ENCODE measurements around the gene ATP2B2.

The ATP2B2 gene

GRCh38 chr3:10381336-10381735 lies 124.0 kb downstream of the ATP2B2 start:
- no peak for DNase-seq (ENCODE audit: low read depth)
- in situ Hi-C loops (cut with HindIII; ENCODE audit: low sequenced_read_pairs): no loop called here
- no peak for TF ChIP-seq CTCF (IDR thresholded peaks at IDR 0.05; ENCODE audit: low read depth, low read length, missing control alignments)
- no peak overlapping the region for H3K4me3 ChIP-seq (ENCODE audit: low read depth, low read length)

GRCh38 chr3:10380906-10381305 lies 124.5 kb downstream of the ATP2B2 start:
- no peak for TF ChIP-seq CTCF (IDR thresholded peaks at IDR 0.05; ENCODE audit: low read depth, low read length, missing control alignments)
- in situ Hi-C loops (cut with HindIII; ENCODE audit: low sequenced_read_pairs): no loop called here
- no peak for DNase-seq (ENCODE audit: low read depth)
- no peak overlapping the region for H3K4me3 ChIP-seq (ENCODE audit: low read depth, low read length)

- no peak overlapping the region for H3K4me3 ChIP-seq (ENCODE audit: low read depth, low read length)
- DNase-seq (ENCODE audit: low read depth): no peak
- in situ Hi-C loops (cut with HindIII; ENCODE audit: low sequenced_read_pairs): no loop called here
- TF ChIP-seq CTCF (IDR thresholded peaks at IDR 0.05; ENCODE audit: low read depth, low read length, missing control alignments): no peak
Observed at GRCh38 chr3:10379961-10380360, 125.4 kb downstream of the ATP2B2 start.

- in situ Hi-C loops (cut with HindIII; ENCODE audit: low sequenced_read_pairs): no loop called here
- no peak for TF ChIP-seq CTCF (IDR thresholded peaks at IDR 0.05; ENCODE audit: low read depth, low read length, missing control alignments)
Observed at GRCh38 chr3:10379161-10379560, 126.2 kb downstream of the ATP2B2 start.

GRCh38 chr3:10378742-10379141 lies 126.6 kb downstream of the ATP2B2 start:
- DNase-seq (ENCODE audit: low read depth): no peak

More at GRCh38 chr3:10379161-10379560, 126.2 kb downstream of the ATP2B2 start:
- H3K4me3 ChIP-seq (ENCODE audit: low read depth, low read length): no peak overlapping the region
- DNase-seq (ENCODE audit: low read depth): no peak

GRCh38 chr3:10378246-10378645 lies 127.1 kb downstream of the ATP2B2 start:
- no peak for DNase-seq (ENCODE audit: low read depth)
- H3K4me3 ChIP-seq (ENCODE audit: low read depth, low read length): no peak overlapping the region
- in situ Hi-C loops (cut with HindIII; ENCODE audit: low sequenced_read_pairs): no loop called here
- no peak for TF ChIP-seq CTCF (IDR thresholded peaks at IDR 0.05; ENCODE audit: low read depth, low read length, missing control alignments)

More at GRCh38 chr3:10378742-10379141, 126.6 kb downstream of the ATP2B2 start:
- TF ChIP-seq CTCF (IDR thresholded peaks at IDR 0.05; ENCODE audit: low read depth, low read length, missing control alignments): no peak
- no peak overlapping the region for H3K4me3 ChIP-seq (ENCODE audit: low read depth, low read length)
- in situ Hi-C loops (cut with HindIII; ENCODE audit: low sequenced_read_pairs): no loop called here
